GM18861 (cell line): ENCODE measurements around the gene AUTS2.

ENCODE experiments used
- ATAC-seq: cut with Tn5 transposase; IDR thresholded peaks from one replicate; pipeline ENCODE4 v1.9.1; 2021; ENCODE audit not compliant: unreplicated experiment

AUTS2 gene

DNA sequence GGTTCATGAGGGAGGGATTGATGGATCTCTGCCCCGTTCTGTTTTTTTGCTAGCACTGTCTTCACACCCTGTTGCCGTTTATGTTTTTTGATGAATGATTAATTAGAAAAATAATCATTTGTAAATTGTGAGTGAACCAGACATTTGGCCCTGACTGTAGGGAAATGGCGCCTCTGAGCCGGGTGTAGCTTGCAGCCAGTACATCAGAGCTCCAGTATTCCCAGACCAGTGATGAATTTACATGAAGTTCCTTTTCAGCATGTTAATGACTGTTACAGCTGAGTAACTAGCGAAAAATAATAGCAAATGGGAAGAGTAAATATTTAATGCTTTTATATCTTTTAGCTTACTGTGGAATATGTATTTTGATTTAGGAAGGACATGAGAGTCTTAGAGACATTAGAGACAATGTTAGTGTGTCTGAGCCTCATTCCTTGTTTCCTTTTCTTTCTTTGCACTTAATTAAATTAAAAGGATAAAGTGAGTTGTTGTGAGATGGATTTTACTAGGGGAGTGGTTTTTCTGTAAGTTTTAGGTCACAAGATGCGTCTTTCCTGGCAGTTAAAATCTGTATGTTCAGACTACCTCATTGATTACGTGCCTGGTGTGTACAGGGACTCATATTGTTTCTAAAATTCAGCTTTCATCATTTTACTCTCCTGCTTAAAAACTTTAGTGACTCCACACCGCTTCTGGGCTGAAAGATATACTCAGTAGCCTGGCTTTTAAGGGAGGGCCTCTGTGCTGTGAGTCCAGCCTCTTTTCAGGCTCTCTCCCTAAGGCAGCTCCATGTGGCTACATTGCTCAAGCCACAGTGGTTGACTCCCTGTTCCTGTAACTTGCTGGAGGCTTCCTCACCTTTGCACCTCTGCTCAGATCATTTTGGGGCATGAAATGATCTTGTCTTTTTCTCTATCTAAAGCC is 86.4 kb downstream of the AUTS2 start:
- no peak for ATAC-seq

- no peak for ATAC-seq
These were observed 87.0 kb downstream of the AUTS2 start for GRCh38 chr7:69685293-69685631.

DNA sequence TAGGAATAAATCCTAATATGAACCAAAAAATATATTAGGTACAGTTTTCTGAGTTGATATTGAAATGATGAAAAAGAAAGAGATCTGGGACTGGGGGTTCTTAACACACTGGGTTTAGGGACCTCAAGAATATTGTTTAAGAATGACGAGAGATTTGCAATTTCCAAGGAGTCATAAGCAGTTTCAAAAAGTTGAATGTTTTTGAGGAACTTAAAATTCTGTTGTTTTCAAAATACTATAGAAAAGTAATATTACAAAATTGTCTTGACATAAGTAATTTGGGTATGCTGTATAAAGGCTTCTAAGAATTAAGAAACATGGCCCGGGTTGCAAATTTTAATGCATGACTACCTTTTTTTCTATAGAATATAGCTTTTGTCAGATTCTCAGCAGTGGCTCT is 88.1 kb downstream of the AUTS2 start:
- ATAC-seq = no peak

GRCh38 chr7:69687739-69688433 is 89.6 kb downstream of the AUTS2 start:
- no peak for ATAC-seq

DNA sequence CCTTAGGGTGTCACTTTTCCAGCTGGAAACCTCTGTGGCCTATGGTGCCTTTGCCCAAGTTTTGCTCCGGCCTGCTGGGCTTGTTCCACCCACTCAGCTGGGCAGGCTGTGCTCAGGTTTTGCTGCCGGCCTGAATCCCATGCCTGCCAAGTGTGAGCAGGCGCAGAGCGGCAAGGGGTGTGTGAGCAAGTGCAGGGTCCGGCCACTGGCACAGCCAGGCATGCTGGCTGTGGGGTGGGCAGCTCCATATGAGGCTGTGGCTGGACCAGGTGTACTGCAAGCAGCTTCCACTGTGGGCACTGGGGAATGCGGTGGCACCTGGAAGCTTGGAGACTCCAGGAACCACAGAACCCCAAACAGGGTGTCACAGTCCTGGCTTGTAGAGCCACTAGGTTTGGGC is 92.1 kb downstream of the AUTS2 start:
- ATAC-seq = no peak

GRCh38 chr7:69691327-69691726 is 93.1 kb downstream of the AUTS2 start:
- ATAC-seq = no peak

DNA sequence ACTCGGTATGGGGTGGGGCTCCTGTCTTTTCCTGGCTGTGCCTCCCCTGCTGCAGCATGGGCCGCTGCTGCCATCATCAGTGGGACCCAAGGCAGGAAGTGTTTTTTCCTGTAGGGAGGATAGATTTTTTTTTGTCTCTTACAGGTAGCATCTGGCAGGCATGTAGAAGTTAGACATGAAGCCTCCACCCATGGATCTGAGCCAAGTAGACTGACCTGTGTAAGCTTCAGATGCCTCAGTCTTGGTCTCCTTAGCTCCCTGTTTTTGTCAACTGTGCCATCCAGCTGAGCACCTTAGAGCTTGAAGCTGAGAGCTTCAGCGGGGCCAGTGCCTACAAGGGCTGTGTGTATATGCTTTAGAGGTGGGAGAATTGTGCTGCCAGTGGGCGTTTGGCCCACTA is 93.5 kb downstream of the AUTS2 start:
- ATAC-seq = no peak

GRCh38 chr7:69692611-69693010 is 94.3 kb downstream of the AUTS2 start:
- ATAC-seq = no peak

- no peak for ATAC-seq
These were observed 94.8 kb downstream of the AUTS2 start for GRCh38 chr7:69693042-69693441.

DNA sequence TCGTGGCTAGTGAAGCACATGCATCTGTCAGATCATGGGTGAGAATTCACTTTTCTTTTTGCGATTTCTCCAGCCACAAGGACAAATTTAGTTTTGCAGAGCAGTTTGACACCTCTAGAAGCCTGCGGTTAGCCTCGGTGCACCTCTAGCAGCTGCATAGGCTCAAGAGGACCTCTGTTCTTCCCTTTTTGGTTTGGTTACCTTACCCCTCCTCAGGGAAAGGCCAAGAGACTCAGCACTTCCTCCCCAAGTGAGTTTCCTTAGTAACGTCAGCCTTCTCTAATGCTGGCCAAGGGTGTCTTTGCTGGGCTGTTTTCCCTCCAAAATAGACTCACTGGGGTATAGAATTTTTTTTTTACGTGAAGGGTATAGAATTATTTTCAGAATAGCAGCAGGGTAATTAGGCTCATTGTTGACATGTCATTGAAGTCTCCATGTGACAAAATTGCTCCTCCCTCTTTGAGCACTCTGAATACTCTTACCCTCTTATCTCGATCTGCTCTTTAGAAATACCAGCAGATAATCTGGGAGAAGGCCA is 97.8 kb downstream of the AUTS2 start:
- ATAC-seq = peak; percentile 85

GRCh38 chr7:69696686-69697685 is 98.7 kb downstream of the AUTS2 start:
- ATAC-seq = no peak

DNA sequence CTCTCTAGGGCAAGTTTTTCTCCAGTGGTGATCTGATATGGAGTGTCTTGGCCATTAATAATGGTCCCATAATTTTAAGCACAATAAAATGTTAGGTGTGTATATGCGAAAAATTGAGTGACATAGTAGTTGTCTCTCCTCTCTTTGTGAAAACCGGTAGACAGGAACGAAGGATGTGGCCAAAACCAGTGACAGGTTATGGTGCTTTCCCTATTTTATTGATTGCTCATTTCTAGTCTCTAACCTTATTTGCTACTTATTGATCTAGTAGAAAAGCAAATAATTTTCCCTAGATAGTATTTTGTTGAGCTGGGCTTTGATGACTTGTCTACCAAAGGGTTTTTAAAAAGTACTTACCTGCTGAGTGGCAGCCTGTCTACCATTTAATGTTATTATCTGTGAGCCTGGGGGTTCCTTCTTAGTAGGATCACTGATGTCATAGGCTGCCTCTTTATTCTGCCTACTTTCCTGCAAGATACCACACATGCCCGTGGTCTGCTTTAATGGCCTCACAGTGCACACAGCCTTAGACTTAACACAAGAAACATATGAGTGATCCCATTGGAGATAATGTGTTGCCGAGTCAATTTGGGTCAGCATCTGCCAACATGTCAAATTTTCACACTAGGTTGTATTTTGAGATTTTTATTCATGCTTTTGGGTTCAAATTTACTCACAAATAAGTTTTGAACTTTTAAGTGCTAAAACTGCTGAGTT is 100.0 kb downstream of the AUTS2 start:
- ATAC-seq = no peak

DNA sequence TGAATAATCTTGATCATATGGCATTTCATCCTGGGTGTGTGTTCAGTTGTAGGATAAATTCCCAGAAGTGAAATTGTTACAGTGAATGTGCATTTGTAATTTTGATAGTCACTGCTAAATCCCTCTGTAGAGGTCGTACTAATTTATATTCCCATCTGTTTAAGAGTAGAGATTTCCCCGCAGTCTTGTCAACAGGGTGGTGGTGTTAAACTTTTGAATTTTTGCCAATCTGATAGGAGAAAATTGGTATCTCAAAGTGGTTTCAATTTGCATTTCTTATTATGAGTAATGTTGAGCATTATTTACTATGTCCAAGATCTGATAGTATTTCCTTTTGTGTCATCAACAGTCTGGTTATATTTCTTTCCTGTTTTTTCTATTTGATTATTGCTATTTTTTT is 101.7 kb downstream of the AUTS2 start:
- ATAC-seq = no peak

GRCh38 chr7:69700331-69700730 is 102.1 kb downstream of the AUTS2 start:
- ATAC-seq = no peak

- ATAC-seq = no peak
These were observed 103.0 kb downstream of the AUTS2 start for GRCh38 chr7:69701288-69701687.

DNA sequence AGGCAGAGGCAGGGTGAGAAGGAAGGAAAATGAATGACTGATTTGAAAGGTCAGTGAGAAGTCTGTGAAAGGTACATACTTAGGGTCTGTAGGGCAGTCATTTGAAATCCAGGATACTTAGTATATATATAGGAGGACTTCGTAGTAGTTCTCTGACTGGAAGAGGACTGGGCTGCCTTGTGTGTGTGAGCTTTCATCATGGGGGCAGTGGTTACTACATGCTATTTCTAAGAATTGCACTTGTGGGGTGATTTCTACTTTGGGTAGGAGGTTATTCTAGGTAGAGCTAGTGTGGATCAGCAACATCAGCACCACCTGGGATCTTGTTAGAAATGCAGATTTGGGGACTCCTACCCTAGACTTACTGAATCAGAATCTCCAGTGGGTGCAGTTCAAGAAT is 104.1 kb downstream of the AUTS2 start:
- ATAC-seq = no peak

DNA sequence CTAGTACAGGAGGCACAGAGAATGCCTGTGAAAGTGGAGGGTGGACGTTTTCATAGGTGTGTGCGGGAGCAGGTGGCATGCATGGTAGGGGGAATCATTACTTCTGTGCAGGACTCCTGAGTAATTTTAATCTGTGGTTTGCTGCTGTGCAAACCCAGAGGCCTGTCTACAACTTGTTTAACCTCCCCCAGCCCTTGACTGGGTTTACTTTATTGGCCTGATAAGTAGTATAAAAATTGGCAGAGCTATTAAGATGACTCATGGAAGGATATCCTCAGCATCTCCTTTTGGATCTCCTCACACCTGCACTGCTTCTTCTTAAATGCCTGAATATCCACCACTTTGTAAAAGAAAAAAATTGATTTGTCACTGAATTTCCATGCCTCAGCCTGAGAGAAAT is 104.8 kb downstream of the AUTS2 start:
- ATAC-seq = no peak

DNA sequence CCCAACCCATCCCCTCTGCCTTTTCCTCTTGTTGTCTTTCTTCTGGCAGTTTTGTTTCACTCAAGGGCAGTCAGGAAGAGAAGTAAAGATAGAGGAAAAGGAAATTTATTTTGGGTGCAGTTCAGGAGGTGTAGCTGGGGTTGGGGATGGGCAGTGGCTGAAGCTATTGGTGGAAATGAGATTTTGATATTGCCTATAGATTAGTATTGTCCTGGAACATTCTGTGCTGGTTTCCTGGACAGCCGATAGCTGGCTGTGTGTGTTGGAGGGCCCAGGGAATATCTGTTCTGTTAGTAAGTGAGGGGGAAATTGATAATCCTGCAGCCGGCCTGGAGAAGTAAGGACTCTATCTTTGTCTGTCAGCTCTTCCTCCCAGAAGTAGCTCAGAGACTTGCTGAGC is 107.8 kb downstream of the AUTS2 start:
- no peak for ATAC-seq

- no peak for ATAC-seq
These were observed 110.6 kb downstream of the AUTS2 start for GRCh38 chr7:69708857-69709256.

DNA sequence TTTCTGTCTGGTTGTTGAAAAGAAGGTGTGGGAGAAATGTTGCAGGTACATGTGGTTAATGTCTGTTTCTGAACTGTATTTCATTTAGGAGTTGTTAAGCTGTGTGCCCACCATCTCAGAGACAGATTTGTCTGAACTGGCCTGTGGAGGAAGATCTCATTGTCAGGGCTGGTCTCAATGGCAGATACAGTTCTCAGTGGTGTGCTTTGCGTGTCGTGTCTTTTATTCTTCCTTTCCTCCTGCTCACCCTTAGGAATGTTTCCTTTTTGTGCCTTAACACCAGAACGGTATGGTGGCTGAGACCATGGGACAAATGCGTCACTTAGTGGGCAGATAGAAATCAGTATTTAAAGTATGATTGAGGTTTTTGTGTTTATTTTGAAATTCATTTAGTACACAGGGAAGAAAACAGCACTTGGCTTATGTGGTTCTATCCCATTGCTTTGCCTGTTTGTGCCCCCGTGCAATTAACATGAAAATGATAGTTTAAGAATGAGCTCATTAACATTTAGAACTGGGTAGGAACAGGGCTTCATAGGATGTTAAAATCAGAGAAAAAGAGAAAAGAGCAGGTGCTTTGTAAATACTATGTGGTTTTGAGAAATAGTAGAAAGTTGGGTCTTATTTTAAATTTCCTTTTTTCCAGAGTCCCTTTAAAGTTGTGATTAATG is 112.6 kb downstream of the AUTS2 start:
- no peak for ATAC-seq
